Measurements from ENCODE around the gene STXBP1.

The STXBP1 gene

GRCh38 chr9:127673234-127673633, 61.2 kb downstream of the STXBP1 start:
- TF ChIP-seq GATA2 (IDR thresholded peaks at IDR 0.05; ENCODE audit: low read depth, low read length) = no peak
- no peak for TF ChIP-seq GATA3 (IDR thresholded peaks at IDR 0.05; ENCODE audit: low read depth, low read length)

- TF ChIP-seq GATA2 (IDR thresholded peaks at IDR 0.05; ENCODE audit: low read depth, low read length) = no peak
- no peak for TF ChIP-seq GATA3 (IDR thresholded peaks at IDR 0.05; ENCODE audit: low read depth, low read length)
Measured at GRCh38 chr9:127676638-127677037, 64.6 kb downstream of the STXBP1 start.

GRCh38 chr9:127679506-127679905, 67.4 kb downstream of the STXBP1 start:
- TF ChIP-seq GATA2 (IDR thresholded peaks at IDR 0.05; ENCODE audit: low read depth, low read length) (no peak), GATA3 (IDR thresholded peaks at IDR 0.05; ENCODE audit: low read depth, low read length) (no peak)

- TF ChIP-seq GATA3 (IDR thresholded peaks at IDR 0.05; ENCODE audit: low read depth, low read length) = no peak
- TF ChIP-seq GATA2 (IDR thresholded peaks at IDR 0.05; ENCODE audit: low read depth, low read length) = no peak
Measured at GRCh38 chr9:127680226-127680625, 68.1 kb downstream of the STXBP1 start.

GRCh38 chr9:127680846-127681245, 68.8 kb downstream of the STXBP1 start:
- TF ChIP-seq GATA2 (IDR thresholded peaks at IDR 0.05; ENCODE audit: low read depth, low read length) (no peak), GATA3 (IDR thresholded peaks at IDR 0.05; ENCODE audit: low read depth, low read length) (no peak)

GRCh38 chr9:127682351-127683136, 70.5 kb downstream of the STXBP1 start:
- no peak for TF ChIP-seq GATA2 (IDR thresholded peaks at IDR 0.05; ENCODE audit: low read depth, low read length)
- TF ChIP-seq GATA3 (IDR thresholded peaks at IDR 0.05; ENCODE audit: low read depth, low read length) = no peak

- TF ChIP-seq GATA3 (IDR thresholded peaks at IDR 0.05; ENCODE audit: low read depth, low read length) (no peak), GATA2 (IDR thresholded peaks at IDR 0.05; ENCODE audit: low read depth, low read length) (no peak)
Measured at GRCh38 chr9:127683723-127684122, 71.6 kb downstream of the STXBP1 start.

- TF ChIP-seq GATA3 (IDR thresholded peaks at IDR 0.05; ENCODE audit: low read depth, low read length) = no peak
- TF ChIP-seq GATA2 (IDR thresholded peaks at IDR 0.05; ENCODE audit: low read depth, low read length) = no peak
Measured at GRCh38 chr9:127684576-127684975, 72.5 kb downstream of the STXBP1 start.

GRCh38 chr9:127686461-127687393, 74.7 kb downstream of the STXBP1 start:
- TF ChIP-seq GATA3 (IDR thresholded peaks at IDR 0.05; ENCODE audit: low read depth, low read length) (no peak), GATA2 (IDR thresholded peaks at IDR 0.05; ENCODE audit: low read depth, low read length) (no peak)

GRCh38 chr9:127689329-127690000, 77.4 kb downstream of the STXBP1 start:
- TF ChIP-seq GATA2 (IDR thresholded peaks at IDR 0.05; ENCODE audit: low read depth, low read length) = no peak
- no peak for TF ChIP-seq GATA3 (IDR thresholded peaks at IDR 0.05; ENCODE audit: low read depth, low read length)

- TF ChIP-seq GATA2 (IDR thresholded peaks at IDR 0.05; ENCODE audit: low read depth, low read length) = no peak
- no peak for TF ChIP-seq GATA3 (IDR thresholded peaks at IDR 0.05; ENCODE audit: low read depth, low read length)
Measured at GRCh38 chr9:127690735-127691134, 78.7 kb downstream of the STXBP1 start.

GRCh38 chr9:127692071-127692470, 80.0 kb downstream of the STXBP1 start:
- TF ChIP-seq GATA3 (IDR thresholded peaks at IDR 0.05; ENCODE audit: low read depth, low read length) (no peak), GATA2 (IDR thresholded peaks at IDR 0.05; ENCODE audit: low read depth, low read length) (no peak)

GRCh38 chr9:127693143-127693542, 81.1 kb downstream of the STXBP1 start:
- TF ChIP-seq GATA2 (IDR thresholded peaks at IDR 0.05; ENCODE audit: low read depth, low read length) (no peak), GATA3 (IDR thresholded peaks at IDR 0.05; ENCODE audit: low read depth, low read length) (no peak)

GRCh38 chr9:127693697-127694096, 81.6 kb downstream of the STXBP1 start:
- TF ChIP-seq GATA2 (IDR thresholded peaks at IDR 0.05; ENCODE audit: low read depth, low read length) (no peak), GATA3 (IDR thresholded peaks at IDR 0.05; ENCODE audit: low read depth, low read length) (no peak)

Measured in SH-SY5Y (cell line).